Immature natural killer cell (primary cell): ENCODE data around the gene RPL36AL. TPM values are rescaled to one million over a fixed set of nuclear protein-coding genes. Genes with fewer than 3 reads are reported as not detected.
A peak's percentile ranks its signal among the peaks of the same experiment; 100 is the strongest.
"Not testable (repeated sequence)": the region's sequence is repeated elsewhere in the genome, so short reads cannot be mapped to it uniquely, and the experiment has no call there.

ENCODE experiments used
- DNase-seq, 3 donors: peaks; one replicate each; pipeline ENCODE4 v3.0.0; 2022; ENCODE audit warnings: mixed read lengths in 1 of 3
- H3K27ac Mint-ChIP-seq, 6 donors: one replicate each; pipeline ENCODE4 v1.8.0; 2020; ENCODE audit warnings: mixed read lengths in 6 of 6, mild to moderate bottlenecking in 5 of 6, inconsistent platforms in 4 of 6, moderate library complexity in 3 of 6
- H3K27me3 Mint-ChIP-seq, 3 donors: one replicate each; pipeline ENCODE4 v1.8.0; 2020 to 2021; ENCODE audit warnings: low read depth in 3 of 3, mild to moderate bottlenecking in 3 of 3, mixed read lengths in 3 of 3, moderate library complexity in 3 of 3, inconsistent platforms in 1 of 3
- H3K36me3 Mint-ChIP-seq, 3 donors: one replicate each; pipeline ENCODE4 v1.8.0; 2020; ENCODE audit warnings: mixed read lengths in 3 of 3, inconsistent platforms in 2 of 3, mild to moderate bottlenecking in 2 of 3
- H3K4me1 Mint-ChIP-seq, 2 donors: one replicate each; pipeline ENCODE4 v1.8.0; 2020; ENCODE audit warnings: inconsistent platforms in 2 of 2, mild to moderate bottlenecking in 2 of 2, mixed read lengths in 2 of 2, moderate library complexity in 1 of 2
- H3K4me3 Mint-ChIP-seq, 5 donors: one replicate each; pipeline ENCODE4 v1.8.0; 2020; ENCODE audit warnings: mild to moderate bottlenecking in 5 of 5, mixed read lengths in 5 of 5, inconsistent platforms in 3 of 5, moderate library complexity in 3 of 5
- H3K9me3 Mint-ChIP-seq, 6 donors: one replicate each; pipeline ENCODE4 v1.8.0; 2020; ENCODE audit warnings: mild to moderate bottlenecking in 6 of 6, mixed read lengths in 6 of 6, inconsistent platforms in 4 of 6, moderate library complexity in 3 of 6
- polyA plus RNA-seq, 3 donors: library from polyadenylated mRNA; unstranded; fragments of 300-500 nt; fragmentation: Illumina TruSeq; gene quantifications; one replicate each; pipeline ENCODE4 v1.2.3, GENCODE V29; 2021

Gene RPL36AL
- 100 to 1,000 TPM; 610 to 699 (median 654) TPM for polyA plus RNA-seq

DNA sequence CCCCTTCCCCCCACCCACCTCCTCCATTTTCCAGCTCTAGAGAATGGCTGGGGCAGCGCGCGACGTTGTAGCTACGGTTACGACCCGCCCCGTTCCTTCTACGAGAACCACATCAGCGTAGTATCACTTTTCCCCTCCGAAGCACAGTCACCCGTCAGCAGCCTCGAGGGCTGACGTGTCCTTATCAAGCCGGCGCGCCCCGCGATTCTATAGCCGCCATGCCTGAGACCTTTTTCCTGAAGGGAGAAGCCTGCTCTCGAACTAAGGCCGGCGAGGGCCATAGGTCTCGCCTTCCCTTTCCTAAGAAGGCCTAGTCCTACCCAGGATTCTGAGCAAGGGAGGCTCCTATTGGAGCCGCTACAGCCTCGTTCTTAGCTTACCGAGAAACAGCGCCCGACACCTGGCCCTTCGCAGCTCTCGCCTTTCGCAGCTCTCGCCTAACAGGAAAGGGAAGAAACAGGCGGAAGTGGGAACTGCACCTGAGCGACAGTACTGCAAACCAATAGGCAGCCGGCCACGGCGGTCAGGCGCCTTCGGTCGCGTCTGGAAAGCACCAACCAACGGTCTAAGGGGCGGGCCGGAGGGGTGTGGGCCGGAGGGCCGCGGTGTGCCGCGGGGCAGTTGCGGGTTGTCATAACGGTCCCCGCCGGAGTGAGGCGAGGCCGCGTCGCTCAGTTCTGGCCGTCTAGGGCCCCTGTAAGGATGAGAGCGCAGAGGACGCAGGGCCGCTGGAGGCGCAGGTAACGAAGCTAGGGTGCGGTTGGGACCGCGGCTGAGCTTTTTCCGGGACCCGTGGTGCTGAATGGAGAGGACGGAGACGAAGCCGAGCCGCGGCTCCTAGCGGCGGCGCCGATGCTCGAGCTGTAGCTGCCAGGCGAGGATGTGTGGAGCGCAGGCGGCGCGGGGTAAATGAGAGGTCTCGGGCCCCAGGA lies at the start of gene RPL36AL, which contains the start of gene MGAT2:
TSS of gene RPL36AL (minus strand) at position 445 of the 932 bp plus-strand sequence. CDS start 1,522 bp downstream, outside the sequence.
TSS of gene MGAT2 (plus strand) at position 618 of the 932 bp plus-strand sequence. CDS start 470 bp downstream, outside the sequence.
- Mint-ChIP-seq H3K27me3 (peaks cover 8 to 13% (median 11%) of the 10 kb centered on the region in 3 donors), H3K4me1 (peaks cover 60 to 74% of the 10 kb centered on the region in 2 donors), H3K36me3 (peaks cover 3 to 9% (median 9%) of the 10 kb centered on the region in 3 donors), H3K27ac (peak within 1 kb of the TSS; percentile 96 to 100 (median 99)), H3K4me3 (peak within 1 kb of the TSS; percentile 97 to 99 (median 98)), H3K9me3 (no peaks in the 10 kb centered on the region)
- peak; percentile 98 for DNase-seq

DNA sequence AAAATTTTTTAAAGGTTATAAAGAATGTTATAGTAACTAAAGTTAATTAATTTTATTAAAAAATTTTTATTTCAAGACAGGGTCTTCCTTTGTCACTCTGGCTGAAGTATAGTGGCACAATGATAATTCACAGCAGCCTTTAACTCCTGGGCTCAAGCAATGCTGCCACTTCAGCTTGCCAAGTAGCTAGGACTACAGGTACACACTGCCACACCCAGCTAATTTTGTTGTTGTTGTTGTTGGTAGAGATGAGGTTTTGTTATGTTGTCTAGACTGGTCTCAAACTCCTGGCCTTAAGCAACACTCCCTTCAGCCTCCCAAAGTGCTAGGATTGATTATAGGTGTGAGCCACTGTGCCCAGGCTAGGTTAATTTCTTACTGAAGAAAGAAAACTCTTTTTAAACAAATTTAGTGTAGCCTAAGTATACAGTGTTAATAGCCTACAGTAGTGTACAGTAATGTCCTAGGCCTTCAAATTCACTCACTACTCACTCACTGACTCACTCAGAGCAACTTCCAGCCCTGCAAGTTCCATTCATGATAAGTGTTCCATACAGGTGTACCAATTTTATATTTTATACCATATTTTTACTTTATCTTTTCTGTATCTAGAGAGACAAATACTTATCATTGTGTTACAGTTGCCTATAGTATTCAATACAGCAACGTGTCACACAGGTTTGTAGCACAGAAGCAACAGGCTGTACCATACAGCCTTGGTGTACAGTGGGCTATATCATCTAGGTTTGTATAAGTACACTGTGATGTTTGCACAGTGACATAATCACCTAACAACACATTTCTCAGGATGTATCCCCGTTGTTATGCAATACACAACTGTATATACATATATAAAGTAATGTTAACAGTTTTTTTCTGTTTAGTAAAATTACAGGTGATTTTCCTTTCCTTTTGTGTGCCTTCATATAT lies 39.4 kb upstream of the RPL36AL start:
- no peaks in the 10 kb centered on the region for H3K9me3 Mint-ChIP-seq
- no peaks in the 10 kb centered on the region for H3K4me1 Mint-ChIP-seq
- peaks cover 0 to 2% (median 0%) of the 10 kb centered on the region in 3 donors for H3K27me3 Mint-ChIP-seq
- H3K4me3 Mint-ChIP-seq, result no peak overlapping the region
- DNase-seq, result no peak
- no peaks in the 10 kb centered on the region for H3K36me3 Mint-ChIP-seq
- H3K27ac Mint-ChIP-seq, result no peak overlapping the region

- H3K27me3 Mint-ChIP-seq, DNase-seq, H3K9me3 Mint-ChIP-seq, H3K36me3 Mint-ChIP-seq, H3K4me3 Mint-ChIP-seq, H3K27ac Mint-ChIP-seq, H3K4me1 Mint-ChIP-seq: not testable (repeated sequence)
Measured at GRCh38 chr14:49657500-49657899, 37.1 kb upstream of the RPL36AL start.

DNA sequence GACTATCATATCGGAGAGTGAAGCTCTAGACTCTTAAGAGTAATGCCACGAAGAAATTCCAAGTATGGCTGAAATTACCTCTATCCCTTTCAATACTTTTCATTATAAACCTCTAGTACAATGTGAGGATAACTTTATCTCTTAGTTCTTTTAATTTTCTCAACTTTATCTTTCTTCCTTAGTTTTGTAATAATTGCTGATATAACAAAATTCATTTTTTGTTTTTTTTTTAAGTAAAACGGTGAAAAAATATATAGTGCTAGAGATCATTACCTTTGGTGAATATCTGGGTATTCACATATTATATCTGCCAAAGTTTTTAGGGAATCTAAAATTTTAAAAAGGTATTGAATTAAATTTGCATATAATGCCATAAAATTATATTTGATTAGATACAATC lies 34.1 kb upstream of the RPL36AL start:
- Mint-ChIP-seq H3K9me3 (no peaks in the 10 kb centered on the region), H3K4me3 (no peak overlapping the region), H3K4me1 (no peaks in the 10 kb centered on the region), H3K27me3 (peaks cover 0 to 2% (median 0%) of the 10 kb centered on the region in 3 donors), H3K36me3 (peaks cover 0 to 5% (median 3%) of the 10 kb centered on the region in 3 donors), H3K27ac (no peak overlapping the region)
- DNase-seq, result no peak

DNA sequence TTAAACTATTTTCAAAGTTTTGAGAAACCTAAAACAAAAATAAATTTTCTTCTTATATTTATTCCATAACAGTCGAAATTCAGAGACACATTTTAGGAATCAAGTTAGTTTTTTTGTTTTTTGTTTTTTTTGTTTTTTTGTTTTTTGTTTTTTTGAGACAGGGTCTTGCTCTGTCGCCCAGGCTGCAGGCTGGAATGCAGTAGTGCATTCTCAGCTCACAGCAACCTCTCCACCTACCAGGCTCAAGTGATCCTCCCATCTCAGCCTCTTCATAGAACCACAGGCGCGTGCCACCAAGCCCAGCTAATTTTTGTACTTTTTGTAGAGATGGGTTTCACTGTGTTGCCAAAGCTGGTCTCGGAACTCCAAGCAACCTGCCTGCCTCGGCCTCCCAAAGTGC lies 33.1 kb upstream of the RPL36AL start:
- no peaks in the 10 kb centered on the region for H3K4me1 Mint-ChIP-seq
- H3K4me3 Mint-ChIP-seq, result no peak overlapping the region
- no peaks in the 10 kb centered on the region for H3K9me3 Mint-ChIP-seq
- no peak overlapping the region for H3K27ac Mint-ChIP-seq
- peaks cover 0 to 5% (median 3%) of the 10 kb centered on the region in 3 donors for H3K36me3 Mint-ChIP-seq
- H3K27me3 Mint-ChIP-seq, result peaks cover 0 to 2% (median 0%) of the 10 kb centered on the region in 3 donors
- no peak for DNase-seq

- Mint-ChIP-seq H3K4me3 (peak overlapping the region; percentile 1 to 34 (median 15)), H3K4me1 (peaks cover 26 to 66% of the 10 kb centered on the region in 2 donors), H3K36me3 (peaks cover 5 to 11% (median 5%) of the 10 kb centered on the region in 3 donors), H3K27ac (peak overlapping the region; percentile 47 to 86 (median 79)), H3K9me3 (peaks cover 0 to 2% (median 0%) of the 10 kb centered on the region in 6 donors), H3K27me3 (peaks cover 0 to 2% (median 0%) of the 10 kb centered on the region in 3 donors)
- no peak for DNase-seq
Measured at GRCh38 chr14:49642163-49642562, 21.7 kb upstream of the RPL36AL start.

DNA sequence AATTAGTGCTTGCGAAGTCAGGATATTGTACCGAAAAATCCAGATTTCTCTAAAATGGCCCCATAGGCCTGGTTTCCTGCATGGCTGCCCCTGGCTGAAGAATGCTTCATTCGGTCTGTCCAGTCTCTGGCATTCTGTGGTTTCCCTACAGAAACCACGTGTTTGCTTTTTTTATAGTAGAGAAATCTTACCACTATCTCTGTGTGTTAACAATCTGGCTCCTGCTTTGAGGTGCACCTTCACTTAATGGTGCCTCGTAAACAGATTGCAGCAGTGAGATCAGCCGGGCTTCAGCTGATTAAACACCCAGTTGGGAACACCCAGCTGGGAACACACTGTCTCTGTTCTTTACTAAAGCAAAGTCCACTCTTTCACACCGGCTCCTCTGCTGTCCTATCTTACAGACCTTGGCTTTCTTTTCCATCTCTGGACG lies 21.3 kb upstream of the RPL36AL start:
- peaks cover 5 to 9% (median 7%) of the 10 kb centered on the region in 3 donors for H3K36me3 Mint-ChIP-seq
- peak overlapping the region; percentile 47 to 86 (median 79) for H3K27ac Mint-ChIP-seq
- H3K4me1 Mint-ChIP-seq, result peaks cover 30 to 66% of the 10 kb centered on the region in 2 donors
- H3K9me3 Mint-ChIP-seq, result peaks cover 0 to 2% (median 0%) of the 10 kb centered on the region in 6 donors
- peak overlapping the region in 4 of 5 donors; percentile 1 to 34 (median 10) for H3K4me3 Mint-ChIP-seq
- DNase-seq, result no peak
- H3K27me3 Mint-ChIP-seq, result peaks cover 0 to 2% (median 0%) of the 10 kb centered on the region in 3 donors

DNA sequence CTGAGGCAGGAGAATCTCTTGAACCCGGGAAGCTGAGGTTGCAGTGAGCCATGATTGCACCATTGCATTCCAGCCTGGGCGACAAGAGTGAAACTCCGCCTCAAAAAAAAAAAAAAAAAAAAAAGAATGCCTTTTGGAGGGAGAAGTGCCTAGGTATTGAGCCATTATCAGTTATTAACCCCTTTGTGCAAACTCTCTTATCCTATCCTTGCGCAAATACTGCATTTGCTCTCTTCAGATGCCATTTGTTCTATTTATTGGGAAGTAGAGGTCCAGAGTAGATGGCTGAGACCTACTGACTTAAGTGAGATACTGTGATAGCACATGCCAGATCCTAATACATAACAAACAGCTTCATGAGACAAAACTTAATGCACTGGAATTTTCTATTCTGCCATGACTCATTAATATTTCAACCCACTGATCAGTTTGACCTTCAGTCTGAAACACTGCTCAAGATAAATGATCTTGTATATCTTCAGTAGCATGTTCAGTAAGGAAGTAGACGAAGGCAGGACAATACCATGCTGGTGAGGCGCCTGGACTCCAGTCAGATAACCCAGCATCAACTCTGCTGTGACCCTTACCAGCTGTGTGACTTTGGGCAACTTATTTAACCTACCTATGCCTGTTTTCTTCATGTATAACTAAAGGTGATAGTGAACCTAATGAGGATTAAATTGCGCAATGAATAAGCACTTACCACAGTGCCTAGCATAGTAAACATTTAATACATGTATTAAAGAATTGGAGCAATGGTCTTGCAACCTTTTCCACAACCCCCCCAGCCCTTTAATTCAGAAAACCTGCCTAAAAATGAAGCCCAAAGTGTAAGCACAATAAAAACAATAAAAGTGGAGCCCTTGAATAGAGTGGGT lies 20.4 kb upstream of the RPL36AL start:
- Mint-ChIP-seq H3K4me3 (no peak overlapping the region), H3K9me3 (peaks cover 0 to 2% (median 0%) of the 10 kb centered on the region in 6 donors), H3K27ac (peak overlapping the region in 5 of 6 donors; percentile 34 to 86 (median 84)), H3K4me1 (peaks cover 36 to 72% of the 10 kb centered on the region in 2 donors), H3K27me3 (peaks cover 0 to 2% (median 2%) of the 10 kb centered on the region in 3 donors), H3K36me3 (peaks cover 5 to 9% (median 6%) of the 10 kb centered on the region in 3 donors)
- DNase-seq, result no peak

DNA sequence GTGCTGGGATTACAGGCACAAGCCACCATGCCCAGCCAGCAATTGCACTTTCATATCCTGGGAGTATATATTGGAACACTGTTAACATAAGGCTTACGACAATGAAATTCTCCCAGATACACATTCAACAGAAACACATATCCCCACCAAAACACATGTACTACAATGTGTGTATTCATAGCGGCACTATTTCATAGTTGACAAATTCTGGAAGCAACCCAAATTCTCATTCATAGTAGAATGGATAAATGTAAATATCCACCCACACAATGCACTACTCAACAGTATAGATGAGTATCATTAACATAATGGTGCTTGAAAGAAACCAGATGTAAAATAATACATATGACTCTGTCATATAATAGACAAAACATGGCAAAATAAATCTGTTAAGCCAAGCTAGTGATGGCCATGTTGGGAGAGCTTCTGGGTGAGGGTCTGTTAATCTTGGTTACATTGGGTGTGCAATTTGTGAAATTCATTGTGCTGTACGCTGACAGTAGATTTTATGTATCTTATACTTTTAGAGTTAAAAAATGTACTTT lies 17.2 kb upstream of the RPL36AL start:
- H3K27ac Mint-ChIP-seq, result peak overlapping the region in 5 of 6 donors; percentile 6 to 99 (median 76)
- H3K27me3 Mint-ChIP-seq, result peaks cover 9 to 17% (median 17%) of the 10 kb centered on the region in 3 donors
- H3K4me3 Mint-ChIP-seq, result peak overlapping the region in 1 of 5 donors; percentile 9
- DNase-seq, result no peak
- H3K4me1 Mint-ChIP-seq, result peaks cover 53 to 82% of the 10 kb centered on the region in 2 donors
- H3K36me3 Mint-ChIP-seq, result peaks cover 5 to 9% (median 6%) of the 10 kb centered on the region in 3 donors
- H3K9me3 Mint-ChIP-seq, result peaks cover 0 to 2% (median 0%) of the 10 kb centered on the region in 6 donors

GRCh38 chr14:49636866-49637265 lies 16.4 kb upstream of the RPL36AL start:
- H3K27ac Mint-ChIP-seq, result peak overlapping the region; percentile 82 to 99 (median 90)
- peaks cover 9 to 17% (median 15%) of the 10 kb centered on the region in 3 donors for H3K27me3 Mint-ChIP-seq
- H3K36me3 Mint-ChIP-seq, result peaks cover 5 to 9% (median 6%) of the 10 kb centered on the region in 3 donors
- H3K4me3 Mint-ChIP-seq, result peak overlapping the region; percentile 27 to 70 (median 56)
- H3K4me1 Mint-ChIP-seq, result peaks cover 52 to 82% of the 10 kb centered on the region in 2 donors
- DNase-seq, result no peak
- H3K9me3 Mint-ChIP-seq, result peaks cover 0 to 2% (median 0%) of the 10 kb centered on the region in 6 donors

- peak within 1 kb of the TSS; percentile 93 to 97 (median 95) for H3K4me3 Mint-ChIP-seq
- peaks cover 5 to 9% (median 6%) of the 10 kb centered on the region in 3 donors for H3K36me3 Mint-ChIP-seq
- DNase-seq, result peak; percentile 76 to 78 (median 77)
- H3K27ac Mint-ChIP-seq, result peak within 1 kb of the TSS; percentile 93 to 99 (median 99)
- peaks cover 0 to 2% (median 0%) of the 10 kb centered on the region in 6 donors for H3K9me3 Mint-ChIP-seq
- H3K27me3 Mint-ChIP-seq, result peaks cover 9 to 17% (median 15%) of the 10 kb centered on the region in 3 donors
- peaks cover 52 to 78% of the 10 kb centered on the region in 2 donors for H3K4me1 Mint-ChIP-seq
Measured at GRCh38 chr14:49634547-49635334, 14.3 kb upstream of the RPL36AL start, which contains the start of gene DNAAF2. Gene DNAAF2 (minus strand): TSS chr14:49635244. CDS start chr14:49635149, 95 bp downstream.
